GM18867 (cell line): ENCODE results near the gene TMEM151A.
A peak's percentile ranks its signal among the peaks of the same experiment; 100 is the strongest.

Source experiments
- ATAC-seq: cut with Tn5 transposase; IDR thresholded peaks from one replicate; pipeline ENCODE4 v1.9.1; 2021; ENCODE audit warnings: mild to moderate bottlenecking, moderate library complexity; ENCODE audit not compliant: unreplicated experiment

The TMEM151A gene

GRCh38 chr11:66282468-66283455 lies 8.9 kb upstream of the TMEM151A start:
- ATAC-seq: peak; percentile 72

- no peak for ATAC-seq
Measured at GRCh38 chr11:66283461-66284105, 8.1 kb upstream of the TMEM151A start.

- ATAC-seq: no peak
Measured at GRCh38 chr11:66284526-66285078, 7.1 kb upstream of the TMEM151A start.

GRCh38 chr11:66285250-66285947 lies 6.3 kb upstream of the TMEM151A start:
- ATAC-seq: no peak

- no peak for ATAC-seq
Measured at GRCh38 chr11:66286699-66287098, 5.0 kb upstream of the TMEM151A start.

GRCh38 chr11:66287211-66287888 lies 4.3 kb upstream of the TMEM151A start:
- ATAC-seq: no peak

- peak; percentile 0 for ATAC-seq
Measured at GRCh38 chr11:66287889-66288670, 3.6 kb upstream of the TMEM151A start.

GRCh38 chr11:66288671-66289547 lies 2.8 kb upstream of the TMEM151A start, which contains the start of gene YIF1A:
Gene YIF1A (minus strand): TSS chr11:66289143. CDS start chr11:66288985, 158 bp downstream.
- peak; percentile 85 for ATAC-seq

GRCh38 chr11:66289548-66290329 lies 2.0 kb upstream of the TMEM151A start:
- ATAC-seq: peak; percentile 29

GRCh38 chr11:66290330-66290621 lies 1.4 kb upstream of the TMEM151A start:
- no peak for ATAC-seq

GRCh38 chr11:66291303-66291705 lies 390 bp upstream of the TMEM151A start:
- ATAC-seq: no peak

GRCh38 chr11:66292543-66293332 lies 1.0 kb downstream of the TMEM151A start:
- no peak for ATAC-seq

- ATAC-seq: no peak
Measured at GRCh38 chr11:66293352-66293751, 1.7 kb downstream of the TMEM151A start.

- no peak for ATAC-seq
Measured at GRCh38 chr11:66293777-66294625, 2.3 kb downstream of the TMEM151A start.

GRCh38 chr11:66294626-66295620 lies 3.2 kb downstream of the TMEM151A start:
- no peak for ATAC-seq
